GM21526 (cell line): ENCODE measurements around the gene PARVG.

Experiments
- ATAC-seq: cut with Tn5 transposase; IDR thresholded peaks from one replicate; pipeline ENCODE4 v1.9.1; 2021; ENCODE audit warnings: moderate library complexity; ENCODE audit not compliant: unreplicated experiment, low FRiP score

PARVG gene

DNA sequence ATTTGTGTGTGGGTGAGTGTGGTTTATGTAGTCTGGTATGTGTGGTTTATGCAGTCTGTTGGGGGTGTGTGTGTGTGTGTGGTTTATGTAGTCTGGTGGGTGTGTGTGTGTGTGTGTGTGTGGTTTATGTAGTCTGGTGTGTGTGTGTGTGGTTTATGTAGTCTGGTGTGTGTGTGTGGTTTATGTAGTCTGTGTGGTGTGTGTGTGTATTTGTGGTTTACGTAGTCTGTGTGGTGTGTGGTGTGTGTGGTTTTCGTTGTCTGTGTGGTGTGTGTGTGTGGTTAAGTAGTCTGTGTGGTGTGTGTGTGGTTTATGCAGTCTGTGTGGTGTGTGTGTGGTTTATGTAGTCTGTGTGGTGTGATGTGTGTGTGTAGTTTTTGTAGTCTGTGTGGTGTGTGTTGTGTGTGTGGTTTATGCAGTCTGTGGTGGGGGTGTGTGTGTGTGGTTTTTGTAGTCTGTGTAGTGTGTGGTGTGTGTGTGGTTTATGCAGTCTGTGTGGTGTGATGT, 26.2 kb upstream of the PARVG start:
- no peak for ATAC-seq

DNA sequence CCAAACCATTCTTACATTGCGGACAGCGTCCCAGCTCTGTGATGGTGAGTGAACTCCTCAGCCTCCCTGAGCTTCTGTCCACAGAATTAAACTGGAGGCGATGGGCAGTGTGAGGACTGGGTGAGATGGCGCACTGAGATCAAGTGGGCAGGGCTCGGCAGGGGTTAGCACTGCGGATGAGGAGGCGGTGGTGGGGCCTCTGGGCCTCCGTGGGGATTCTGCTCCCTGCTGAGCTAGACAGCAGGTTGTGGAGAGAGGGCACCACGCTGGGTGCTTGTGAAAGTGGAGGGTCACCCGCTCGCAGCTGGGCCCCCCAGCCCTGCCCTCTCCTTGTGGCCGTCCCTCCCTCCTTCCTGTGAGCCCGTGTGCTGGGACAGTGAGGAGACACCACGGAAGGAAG, 25.6 kb upstream of the PARVG start:
- no peak for ATAC-seq

DNA sequence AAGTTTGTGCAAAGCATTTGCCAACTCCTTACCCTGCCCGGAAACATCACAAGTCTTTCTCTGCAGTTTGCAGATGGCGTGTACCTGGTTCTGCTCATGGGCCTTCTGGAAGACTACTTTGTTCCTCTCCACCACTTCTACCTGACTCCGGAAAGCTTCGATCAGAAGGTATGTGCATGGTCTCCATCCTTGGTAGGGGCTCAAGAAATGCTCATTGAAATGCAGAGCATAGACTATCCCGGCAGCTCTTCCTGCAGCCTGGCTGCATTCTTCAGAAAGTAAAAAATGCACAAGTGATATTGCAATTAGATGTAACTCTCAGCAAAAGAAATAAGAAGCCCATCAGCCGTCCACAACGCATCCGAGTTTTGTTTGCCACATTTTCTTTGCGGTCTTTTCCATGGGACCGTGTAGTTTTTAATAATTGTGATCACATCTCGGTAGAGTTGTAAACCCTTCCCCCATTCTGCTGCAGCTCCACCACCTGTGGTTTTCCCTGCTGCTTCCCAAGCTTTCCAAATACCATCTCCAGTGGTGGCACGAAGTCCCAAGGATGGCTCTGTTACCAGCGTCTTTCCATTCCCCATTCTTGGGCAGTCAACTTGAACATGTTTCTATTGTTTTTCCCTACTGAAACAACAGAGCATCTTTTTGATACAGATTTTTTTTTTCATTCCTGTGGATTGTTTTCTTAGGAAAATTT, 22.7 kb upstream of the PARVG start:
- ATAC-seq = no peak

DNA sequence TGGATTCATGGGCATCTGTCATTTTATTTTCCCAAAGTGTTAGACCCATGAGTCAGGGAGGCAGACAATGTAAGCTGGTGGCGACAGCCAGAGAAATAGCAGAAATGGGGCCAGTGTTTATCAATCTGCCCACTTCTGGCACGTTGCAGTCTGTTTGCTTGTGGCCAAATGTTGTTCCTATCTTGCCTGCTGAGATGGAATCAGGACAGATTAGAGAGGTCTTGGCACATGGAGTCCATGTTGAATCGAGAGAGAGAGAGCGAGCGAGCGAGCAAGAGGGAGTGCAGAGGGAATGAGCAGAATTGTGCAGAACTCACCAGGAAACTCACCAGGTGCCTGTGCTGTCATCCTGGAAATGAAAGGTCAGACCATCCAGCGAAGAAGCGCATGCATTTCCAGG, 21.9 kb upstream of the PARVG start:
- no peak for ATAC-seq

DNA sequence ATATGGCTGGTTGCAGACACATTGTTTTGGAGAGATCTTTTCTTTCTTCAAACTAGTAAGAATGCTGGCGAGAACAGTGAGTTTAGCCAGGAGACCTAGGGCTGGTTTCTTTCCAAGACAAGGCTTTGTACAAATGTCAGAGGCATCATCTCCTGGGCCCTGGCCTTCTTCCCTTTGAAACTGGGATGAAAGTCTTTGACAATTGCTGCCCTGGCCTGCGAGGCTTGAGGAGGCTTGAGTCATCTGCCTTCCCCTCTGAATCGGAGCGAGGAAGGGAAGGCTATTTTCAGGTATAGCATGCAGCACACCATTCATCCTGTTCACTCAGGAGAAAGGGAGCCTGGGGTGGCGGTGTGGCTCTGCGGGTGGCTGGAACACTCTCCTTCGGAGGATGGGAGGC, 21.5 kb upstream of the PARVG start:
- ATAC-seq = no peak

DNA sequence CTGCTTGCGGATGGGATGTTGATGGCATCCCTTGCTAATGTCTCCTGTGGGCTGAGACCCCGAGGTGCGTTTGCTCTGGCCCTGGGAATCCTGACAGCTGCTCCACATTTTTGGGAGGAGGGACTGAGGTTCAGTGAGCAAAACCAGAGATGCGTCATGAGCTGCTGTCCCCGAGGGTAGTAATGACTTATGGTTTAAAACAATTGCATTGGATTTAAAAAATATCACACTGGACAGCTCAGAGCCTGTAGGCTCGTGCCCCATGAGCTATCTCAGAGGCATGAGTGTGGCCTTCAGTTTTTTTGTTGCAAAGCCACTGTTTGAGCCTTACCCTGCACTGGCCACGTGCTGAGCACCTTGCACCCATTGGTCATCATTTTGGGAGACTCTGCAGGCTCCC, 20.9 kb upstream of the PARVG start:
- ATAC-seq = no peak

DNA sequence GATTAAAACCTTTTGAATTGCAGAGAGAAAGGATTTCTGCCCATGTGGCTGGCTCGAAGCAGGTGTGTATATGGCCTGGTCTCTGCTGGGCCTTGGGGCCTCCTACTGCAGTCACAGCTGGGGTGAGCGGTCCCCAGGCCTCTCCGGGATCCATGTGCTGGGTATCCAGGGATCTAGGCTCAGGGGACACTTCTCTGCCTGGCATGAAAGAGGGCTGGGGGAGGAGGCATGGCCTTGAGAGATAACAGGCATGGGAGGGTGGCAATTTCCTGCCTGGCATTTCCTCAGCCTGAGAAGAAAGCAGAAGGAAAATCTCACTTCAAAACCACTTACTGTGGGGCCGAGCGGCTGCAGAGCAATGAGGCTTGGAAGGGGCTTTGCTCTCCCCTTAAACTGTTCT, 20.3 kb upstream of the PARVG start:
- ATAC-seq = no peak

DNA sequence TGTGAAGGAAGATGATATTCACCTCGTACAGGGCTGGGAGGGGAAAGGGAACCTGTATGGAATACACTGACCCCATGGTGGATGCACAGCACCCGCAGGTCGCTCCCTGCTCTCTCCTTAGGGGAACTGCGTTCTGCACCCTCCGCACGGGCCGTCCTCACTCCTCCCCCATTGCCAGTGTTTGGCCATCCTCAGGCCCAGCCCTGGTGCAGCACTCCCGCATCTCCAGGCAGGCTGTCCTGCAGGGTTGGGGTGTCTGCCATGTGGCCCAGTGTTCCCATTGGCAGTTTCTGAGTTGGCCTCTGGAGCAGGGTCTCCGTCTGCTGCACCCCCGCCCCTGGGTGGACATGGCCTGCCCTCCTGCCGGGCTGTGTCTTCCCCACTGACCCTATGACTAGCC, 19.1 kb upstream of the PARVG start:
- no peak for ATAC-seq

DNA sequence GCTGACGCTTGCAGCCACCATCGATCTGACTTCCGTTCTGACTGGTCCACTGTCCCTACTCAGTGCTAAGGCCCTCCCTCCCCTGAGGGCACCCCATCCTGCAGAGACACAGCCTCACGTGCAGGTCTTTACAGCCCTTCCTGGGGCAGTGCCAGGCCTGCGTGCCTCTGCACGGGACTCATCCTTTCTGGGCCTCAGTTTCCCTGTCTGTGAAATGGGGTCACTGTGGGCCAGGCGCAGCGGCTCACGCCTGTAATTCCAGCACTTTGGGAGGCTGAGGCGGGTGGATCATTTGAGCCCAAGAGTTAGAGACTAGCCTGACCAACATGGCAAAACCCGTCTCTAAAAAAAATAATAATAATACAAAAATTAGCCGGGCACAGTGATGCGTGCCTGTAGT, 17.8 kb upstream of the PARVG start:
- no peak for ATAC-seq

DNA sequence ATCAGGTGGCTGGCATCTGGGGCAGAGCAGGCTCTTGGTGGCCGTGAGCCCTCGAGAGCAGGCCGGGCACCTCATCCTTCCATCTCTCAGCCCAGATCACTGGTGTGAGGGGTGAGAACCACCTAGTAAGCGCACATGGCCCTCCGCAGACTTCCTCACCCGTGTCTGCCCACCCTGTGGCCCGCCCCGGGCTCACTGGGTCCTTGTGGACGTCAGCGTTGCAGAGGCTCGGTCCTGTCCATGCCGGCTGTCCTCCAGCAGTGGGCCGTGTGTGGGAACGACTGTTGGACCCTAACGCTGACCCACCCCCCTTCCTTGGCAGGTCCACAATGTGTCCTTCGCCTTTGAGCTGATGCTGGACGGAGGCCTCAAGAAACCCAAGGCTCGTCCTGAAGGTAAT, 17.2 kb upstream of the PARVG start:
- no peak for ATAC-seq

DNA sequence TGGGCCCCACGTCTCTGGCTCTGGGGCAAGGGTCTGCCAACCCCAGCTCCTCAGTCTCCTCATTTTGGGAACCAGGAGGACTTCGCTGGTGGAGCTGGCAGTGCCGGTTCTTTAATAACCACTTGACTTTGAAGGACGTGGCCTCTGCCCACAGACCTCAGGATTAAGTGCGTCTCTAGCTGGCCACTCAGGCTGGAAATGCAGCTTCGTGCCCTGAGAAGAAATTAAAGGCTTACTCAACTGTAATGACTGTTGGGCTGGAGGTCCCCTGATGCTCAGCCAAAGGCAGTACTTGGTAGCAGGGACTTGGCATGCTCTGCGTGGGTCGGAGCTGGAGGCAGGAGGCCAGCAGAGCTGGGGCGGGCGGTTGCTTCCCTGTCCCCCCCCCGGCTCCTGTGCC, 16.7 kb upstream of the PARVG start:
- no peak for ATAC-seq

DNA sequence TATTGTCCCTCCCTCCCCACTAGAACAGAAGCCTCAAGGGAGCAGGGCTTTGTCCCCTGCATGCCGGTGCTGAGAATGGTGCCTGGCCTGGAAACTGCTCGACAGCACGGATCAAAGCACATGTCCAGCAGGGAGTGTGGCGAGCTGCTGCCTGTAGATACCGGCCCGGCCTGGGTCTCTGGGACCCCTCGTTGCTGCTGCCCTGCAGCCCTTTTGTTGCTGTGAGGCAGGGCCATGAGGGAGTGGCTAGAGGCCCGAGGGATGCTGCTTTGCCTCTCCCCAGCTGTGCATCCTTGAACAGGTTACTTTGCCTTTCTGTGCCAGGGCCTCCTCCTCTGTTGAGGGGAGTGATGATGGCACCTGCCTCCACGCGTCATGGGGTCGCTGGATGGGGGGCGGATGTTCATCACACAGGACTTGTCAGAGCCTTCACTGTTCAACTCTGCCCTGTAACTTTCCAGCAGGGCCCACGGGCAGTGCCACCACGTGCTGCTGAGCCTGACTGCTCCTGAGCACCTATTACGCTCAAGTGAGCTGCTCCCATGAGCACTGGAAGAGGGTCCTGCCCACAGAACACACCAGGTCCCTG, 15.3 kb upstream of the PARVG start:
- no peak for ATAC-seq

DNA sequence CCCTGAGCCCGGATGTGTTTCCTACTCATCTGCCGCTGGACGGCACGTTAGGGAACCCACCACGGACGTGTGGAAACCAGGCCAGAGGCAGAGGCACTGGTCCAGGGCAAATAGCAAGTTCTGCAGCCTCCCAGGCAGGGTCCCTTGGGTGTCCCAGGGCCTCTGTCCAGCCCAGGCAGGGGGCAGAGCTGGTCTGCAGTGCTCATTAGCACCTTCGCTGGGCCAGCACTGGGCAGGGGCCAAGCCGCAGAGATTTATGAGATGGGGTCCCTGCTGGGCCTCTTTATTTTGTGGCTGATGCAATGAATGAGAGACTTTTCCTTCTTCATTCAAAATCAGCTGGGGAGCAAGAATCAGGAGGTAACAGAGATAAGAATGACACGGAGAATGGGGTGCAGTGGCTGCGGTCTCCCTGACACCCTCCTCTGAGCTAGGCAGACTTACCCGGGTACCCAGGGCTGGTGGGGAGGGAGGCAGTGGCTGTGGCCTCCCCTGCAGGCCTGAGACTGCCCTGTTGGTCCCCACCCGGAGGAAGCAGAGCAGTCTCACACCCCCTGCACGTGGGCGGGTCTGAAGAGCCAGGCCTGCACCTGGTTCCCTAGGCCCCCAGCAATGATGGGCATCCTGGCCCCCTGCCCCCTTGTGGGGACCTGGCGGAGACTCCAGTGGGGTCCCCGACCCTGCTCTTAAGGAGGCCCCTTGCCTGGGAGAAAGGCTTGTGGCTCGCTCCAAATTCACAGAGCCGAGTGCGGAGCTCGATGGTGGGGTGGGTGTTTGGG, 14.0 kb upstream of the PARVG start:
- no peak for ATAC-seq

DNA sequence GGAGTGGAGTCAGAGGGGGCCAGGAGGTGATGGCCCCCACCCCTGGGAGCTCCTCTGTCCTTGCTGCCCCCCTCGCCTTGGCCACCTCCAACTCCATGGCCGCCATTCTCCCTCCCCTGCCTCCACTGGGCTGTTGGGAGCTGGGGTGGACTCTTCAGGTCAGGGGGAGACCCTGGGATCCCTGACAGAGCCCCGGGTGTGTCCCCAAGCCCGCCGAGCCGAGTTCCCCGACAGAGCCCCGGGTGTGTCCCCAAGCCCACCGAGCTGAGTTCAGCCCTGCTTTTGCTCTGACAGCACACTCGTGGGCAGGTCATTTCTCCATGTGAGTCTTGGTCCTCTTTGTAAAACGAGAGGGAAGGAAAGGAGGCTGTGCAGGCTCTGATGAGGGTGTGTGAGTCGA, 13.2 kb upstream of the PARVG start:
- ATAC-seq = no peak

DNA sequence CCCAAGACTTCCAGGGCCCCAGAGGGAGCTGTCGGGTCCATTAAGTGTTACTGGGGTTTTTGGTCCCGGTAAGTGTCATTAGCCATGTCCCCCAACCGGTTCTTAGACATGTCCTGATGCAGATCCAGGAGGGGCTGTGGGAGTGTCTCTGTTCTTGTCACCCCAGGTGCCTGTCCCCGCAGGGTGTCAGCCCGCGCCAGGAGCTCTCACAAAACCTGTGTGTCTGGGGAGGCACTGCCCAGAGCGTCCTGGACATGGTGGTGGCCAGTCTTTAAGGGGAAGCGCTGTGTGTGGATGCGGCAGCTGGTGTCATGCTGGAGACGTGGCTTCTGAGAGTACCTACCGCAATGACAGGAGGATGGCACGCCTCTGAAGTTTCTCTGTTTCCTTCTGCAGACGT, 12.5 kb upstream of the PARVG start:
- no peak for ATAC-seq

DNA sequence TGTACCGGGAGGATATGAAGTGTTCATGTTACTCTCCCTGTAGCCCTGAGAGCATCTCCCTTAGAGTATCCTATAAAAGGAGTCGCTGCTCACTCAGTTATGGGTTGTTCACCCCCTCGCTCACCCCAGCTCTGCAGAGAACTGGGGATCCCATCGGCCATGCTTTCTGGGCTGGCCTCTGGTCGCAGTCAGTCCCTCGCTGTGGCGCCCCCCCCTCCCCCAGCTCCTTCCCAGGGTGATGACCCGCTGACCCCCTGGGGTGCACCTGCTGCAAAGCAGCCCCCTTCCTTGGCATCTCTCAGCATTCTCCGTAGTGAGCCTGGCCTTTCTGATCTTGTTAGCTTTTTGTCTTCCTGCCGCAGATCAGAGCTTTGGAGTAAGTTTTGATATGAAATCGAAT, 10.3 kb upstream of the PARVG start:
- ATAC-seq = no peak

DNA sequence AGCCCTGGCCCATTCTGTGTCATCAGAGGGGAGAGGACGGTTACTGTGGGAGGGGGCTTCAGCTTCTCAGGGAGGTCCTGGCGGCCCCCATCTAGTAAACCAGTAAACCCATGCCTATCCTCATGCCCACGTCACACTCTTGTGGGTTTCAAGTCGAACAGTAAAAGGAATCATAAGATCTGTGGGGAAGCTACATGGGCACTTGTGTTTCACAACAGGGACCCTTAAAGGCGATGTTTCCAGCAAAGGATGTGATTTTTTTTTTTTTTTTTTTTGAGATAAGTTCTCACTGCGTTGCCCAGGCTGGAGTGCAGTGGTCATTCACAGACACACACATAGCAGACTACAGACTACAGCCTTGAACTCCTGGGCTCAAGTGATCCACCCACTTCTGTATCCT, 9.2 kb upstream of the PARVG start:
- ATAC-seq = no peak

DNA sequence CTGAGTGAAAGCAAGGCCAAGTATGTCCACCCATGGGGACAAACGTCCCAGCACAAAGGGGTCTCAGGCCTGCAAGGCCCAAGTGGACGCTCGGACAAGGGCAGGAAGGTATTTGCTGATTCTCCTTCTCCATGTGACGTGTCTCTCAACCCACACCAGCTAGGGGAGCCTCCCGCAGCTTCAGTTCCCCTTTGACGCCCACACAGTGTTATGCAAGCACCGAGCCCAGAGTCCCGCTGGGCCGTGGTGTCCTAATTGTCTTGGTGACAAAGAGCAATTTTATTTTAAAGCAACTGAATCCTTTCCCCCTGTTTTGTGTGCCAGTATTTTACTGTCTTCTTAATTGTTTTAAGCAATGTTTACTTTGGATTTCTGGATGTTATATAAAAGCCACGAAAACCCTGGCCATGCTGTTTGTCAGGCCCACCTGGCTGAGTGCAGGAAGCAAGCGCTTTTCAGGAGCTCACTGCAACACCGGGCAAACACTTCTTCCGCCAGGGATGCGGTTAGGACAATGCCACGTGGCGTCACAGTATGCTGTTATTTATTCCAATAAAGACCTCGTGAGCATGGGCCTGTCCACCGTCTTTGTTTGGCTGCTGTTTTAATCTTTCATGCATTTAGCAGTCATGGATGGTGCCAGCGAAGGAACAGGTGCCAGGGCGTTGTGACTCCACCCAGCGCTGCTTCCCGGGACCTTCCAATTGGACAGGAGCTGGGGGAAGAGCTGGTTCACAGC, 8.2 kb upstream of the PARVG start:
- ATAC-seq = peak; percentile 70

DNA sequence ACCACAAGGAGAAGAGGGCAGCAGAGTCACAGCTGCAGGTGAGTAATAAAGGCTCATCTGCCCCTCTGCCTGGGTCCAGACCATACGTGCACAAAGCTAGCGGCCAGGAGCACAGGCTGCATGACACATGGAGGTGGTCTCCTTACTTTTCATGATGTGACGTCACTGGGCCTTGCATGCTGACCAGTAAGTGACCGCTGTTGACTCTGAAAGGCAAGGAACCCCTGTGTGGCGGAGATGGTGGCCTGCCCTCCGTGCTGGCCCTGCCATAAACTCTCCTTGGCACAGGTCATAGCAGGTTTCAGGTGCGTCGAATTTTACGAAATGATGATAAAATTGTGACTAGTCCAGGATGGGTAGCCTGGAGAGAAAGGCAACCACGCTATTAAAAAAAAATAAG, 7.6 kb upstream of the PARVG start:
- ATAC-seq = no peak

DNA sequence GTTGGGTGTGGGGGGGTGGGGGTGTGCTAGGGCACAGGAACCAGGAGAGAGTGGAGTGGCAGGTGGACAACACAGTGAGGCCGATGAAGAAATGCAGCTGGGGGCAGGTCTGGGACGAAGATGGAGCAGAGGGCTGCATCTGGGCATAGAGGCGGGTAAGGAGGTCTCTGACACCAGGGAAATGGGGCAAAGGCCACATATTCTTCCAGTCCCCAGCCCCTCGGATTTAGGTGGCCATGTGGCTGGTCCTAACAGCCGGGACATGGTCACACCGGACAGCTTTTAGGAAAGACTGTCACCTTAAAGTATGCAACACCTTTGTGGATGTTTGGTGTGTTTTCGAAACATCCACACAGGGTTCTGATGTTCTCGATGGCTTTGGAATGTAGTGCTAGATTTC, 5.0 kb upstream of the PARVG start:
- no peak for ATAC-seq
